MCF 10A (cell line): ENCODE results near the gene MYO18B. TPM values are rescaled to one million over a fixed set of nuclear protein-coding genes. Genes with fewer than 3 reads are reported as not detected.

Source experiments
- BruUV-seq: library from RNA; stranded (reverse); fragments of 400-500 nt; replicated peaks from 2 replicates; lab custom pipeline; 2021; lab: Mats Ljungman, UMichigan
- CTCF ChIA-PET: fragments of 300-600 bp; sonication (Branson Sonifier 250); formaldehyde crosslinking; extraction: SDS; loops from one replicate; lab custom pipeline; 2021; ENCODE audit warnings: antibody characterized with exemption, inconsistent platforms; lab: Yijun Ruan, JAX
- POLR2A ChIA-PET: fragments of 300-600, 350-650 bp; sonication (Branson Sonifier 250); formaldehyde crosslinking; extraction: SDS; loops from one replicate; lab custom pipeline; 2020; ENCODE audit warnings: antibody characterized with exemption, inconsistent platforms; lab: Yijun Ruan, JAX
- DNase-seq: peaks from one replicate; pipeline ENCODE4 v3.0.0-alpha.2; 2018; ENCODE audit not compliant: unreplicated experiment
- H3K27ac Mint-ChIP-seq: one replicate; pipeline ENCODE4 v1.8.0; 2022; ENCODE audit warnings: mild to moderate bottlenecking, low read depth, mixed read lengths; ENCODE audit not compliant: unreplicated experiment
- H3K27me3 Mint-ChIP-seq: one replicate; pipeline ENCODE4 v1.8.0; 2022; ENCODE audit warnings: mixed read lengths; ENCODE audit not compliant: insufficient read depth, unreplicated experiment
- H3K36me3 Mint-ChIP-seq: one replicate; pipeline ENCODE4 v1.8.0; 2022; ENCODE audit warnings: mild to moderate bottlenecking, moderate library complexity, mixed read lengths; ENCODE audit not compliant: insufficient read depth, unreplicated experiment
- H3K4me1 Mint-ChIP-seq: one replicate; pipeline ENCODE4 v1.8.0; 2022; ENCODE audit warnings: mixed read lengths; ENCODE audit not compliant: insufficient read depth, unreplicated experiment
- H3K4me3 Mint-ChIP-seq: one replicate; pipeline ENCODE4 v1.8.0; 2022; ENCODE audit warnings: mild to moderate bottlenecking, moderate library complexity, mixed read lengths; ENCODE audit not compliant: unreplicated experiment
- H3K9me3 Mint-ChIP-seq: one replicate; pipeline ENCODE4 v1.8.0; 2022; ENCODE audit warnings: mixed read lengths; ENCODE audit not compliant: unreplicated experiment
- CTCF ChIP-seq: fragments of 200-600 bp; IDR thresholded peaks from one replicate; pipeline ENCODE4 v1.8.0; 2022; ENCODE audit warnings: antibody characterized with exemption, mild to moderate bottlenecking; ENCODE audit not compliant: unreplicated experiment
- intact Hi-C: fragments of 100-400 bp; cut with micrococcal nuclease; formaldehyde crosslinking; loops from 2 replicates; pipeline ENCODE4 v1.14.1; 2022
- total RNA-seq: library from RNA; stranded (reverse); gene quantifications from 2 replicates; pipeline ENCODE4 v1.2.3, GENCODE V29; 2022

The MYO18B gene
- total RNA-seq, 1 experiment from 2014 or later, result 0.07 TPM

DNA sequence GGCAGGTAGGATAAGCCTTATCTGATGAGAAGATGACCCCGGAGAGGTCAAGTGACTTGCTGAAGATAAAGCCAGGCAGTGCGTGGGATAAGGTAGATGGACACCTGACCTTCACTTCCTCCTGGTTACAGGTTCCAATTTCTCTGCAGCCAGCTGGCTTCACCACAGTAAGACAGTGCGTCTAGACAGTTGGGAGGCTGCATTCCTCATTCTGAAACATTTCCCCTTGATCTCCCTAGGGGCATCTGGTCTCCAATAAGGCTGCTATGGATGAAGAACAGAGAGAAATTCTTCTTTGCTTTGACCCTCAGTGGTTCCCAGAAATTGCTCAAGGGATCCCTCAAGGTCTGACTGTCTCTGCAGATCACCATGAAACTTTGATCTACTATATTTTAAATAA is 211.3 kb downstream of the MYO18B start:
- POLR2A ChIA-PET, result no interaction called here
- intact Hi-C loops, result no loop called here
- H3K27ac Mint-ChIP-seq, result no peak overlapping the region

DNA sequence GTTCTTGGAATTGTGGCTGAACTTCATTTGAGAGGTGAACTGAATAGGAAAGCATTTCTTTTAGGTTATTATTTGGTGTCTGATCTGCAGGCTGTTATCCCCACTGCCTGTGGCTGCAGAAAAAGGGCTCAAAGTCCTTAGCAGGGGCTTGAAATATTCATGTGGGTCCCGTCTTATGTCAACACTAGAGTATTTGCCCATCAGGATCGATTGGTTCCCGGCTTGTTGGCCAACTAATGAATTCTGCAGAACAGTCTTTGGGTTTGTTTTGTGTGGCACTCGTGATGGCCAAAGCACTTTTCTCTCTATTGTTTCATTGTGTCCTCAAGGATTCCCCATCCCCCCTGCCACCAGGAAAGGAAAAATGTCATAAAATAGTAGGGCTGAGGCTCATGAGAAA is 211.9 kb downstream of the MYO18B start:
- intact Hi-C loops, result no loop called here
- H3K36me3 Mint-ChIP-seq, result no peaks in the 10 kb centered on the region
- DNase-seq, result no peak
- no TSS peak for BruUV-seq
- H3K4me1 Mint-ChIP-seq, result no peaks in the 10 kb centered on the region
- H3K27ac Mint-ChIP-seq, result no peak overlapping the region
- H3K4me3 Mint-ChIP-seq, result no peak overlapping the region
- no peak for TF ChIP-seq CTCF
- peaks cover 21% of the 10 kb centered on the region for H3K27me3 Mint-ChIP-seq
- peaks cover 8% of the 10 kb centered on the region for H3K9me3 Mint-ChIP-seq
- ChIA-PET CTCF (no interaction called here), POLR2A (no interaction called here)

More for the DNA sequence above, 211.3 kb downstream of the MYO18B start:
- no peak for TF ChIP-seq CTCF
- Mint-ChIP-seq H3K36me3 (no peaks in the 10 kb centered on the region), H3K4me1 (no peaks in the 10 kb centered on the region), H3K9me3 (peaks cover 14% of the 10 kb centered on the region), H3K27me3 (peaks cover 27% of the 10 kb centered on the region), H3K4me3 (no peak overlapping the region)
- DNase-seq, result no peak
- no TSS peak for BruUV-seq
- CTCF ChIA-PET, result no interaction called here

- Mint-ChIP-seq H3K27ac (no peak overlapping the region), H3K4me1 (no peaks in the 10 kb centered on the region), H3K27me3 (peaks cover 15% of the 10 kb centered on the region), H3K9me3 (peaks cover 8% of the 10 kb centered on the region), H3K4me3 (no peak overlapping the region), H3K36me3 (peaks cover under 1% of the 10 kb centered on the region)
- TF ChIP-seq CTCF, result no peak
- ChIA-PET CTCF (no interaction called here), POLR2A (interaction anchor here (0.7 kb wide), 1 partner anchor 93 kb away, joined by 3 read pairs; no protein-coding TSS in a partner anchor)
- no peak for DNase-seq
- BruUV-seq, result no TSS peak
- intact Hi-C loops, result no loop called here
Observed at GRCh38 chr22:25955323-25955722, 213.3 kb downstream of the MYO18B start.

- H3K9me3 Mint-ChIP-seq, result peaks cover 8% of the 10 kb centered on the region
- TF ChIP-seq CTCF, result no peak
- no peak for DNase-seq
- peaks cover 30% of the 10 kb centered on the region for H3K27me3 Mint-ChIP-seq
- CTCF ChIA-PET, result interaction anchor here (1.0 kb wide), 1 partner anchor 74 kb away, joined by 3 read pairs; no protein-coding TSS in a partner anchor
- intact Hi-C loops, result no loop called here
- no peak overlapping the region for H3K27ac Mint-ChIP-seq
- POLR2A ChIA-PET, result no interaction called here
- no TSS peak for BruUV-seq
- H3K4me3 Mint-ChIP-seq, result no peak overlapping the region
- no peaks in the 10 kb centered on the region for H3K4me1 Mint-ChIP-seq
- H3K36me3 Mint-ChIP-seq, result peaks cover 5% of the 10 kb centered on the region
Observed at GRCh38 chr22:25956801-25957200, 214.8 kb downstream of the MYO18B start.
